GM12872 (cell line): Measurements from ENCODE around the gene VPS13C.

Experiments used
- TF ChIP-seq, protein P1 (sequence below): IDR thresholded peaks from 3 replicates; pipeline ENCODE4 v1.5.1; 2011; ENCODE audit warnings: low read depth, mild to moderate bottlenecking, low read length, moderate library complexity; ENCODE audit not compliant: insufficient read depth

Gene VPS13C

DNA sequence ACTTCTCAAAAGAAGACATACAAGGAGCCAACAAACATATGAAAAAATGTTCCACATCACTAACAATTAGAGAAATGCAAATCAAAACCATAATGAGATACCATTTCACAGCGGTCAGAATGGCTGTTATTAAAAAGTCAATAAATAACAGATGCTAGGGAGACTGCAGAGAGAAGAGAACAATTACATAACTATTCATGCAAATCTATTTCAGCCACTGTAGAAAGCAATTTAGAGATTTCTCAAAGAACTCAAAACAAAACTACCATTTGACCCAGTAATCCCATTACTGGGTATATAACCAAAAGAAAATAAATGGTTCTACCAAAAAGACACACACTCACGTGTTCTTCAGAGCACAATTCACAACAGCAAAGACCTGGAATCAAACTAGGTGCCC is 116.3 kb downstream of the VPS13C start:
- TF ChIP-seq, protein P1, sequence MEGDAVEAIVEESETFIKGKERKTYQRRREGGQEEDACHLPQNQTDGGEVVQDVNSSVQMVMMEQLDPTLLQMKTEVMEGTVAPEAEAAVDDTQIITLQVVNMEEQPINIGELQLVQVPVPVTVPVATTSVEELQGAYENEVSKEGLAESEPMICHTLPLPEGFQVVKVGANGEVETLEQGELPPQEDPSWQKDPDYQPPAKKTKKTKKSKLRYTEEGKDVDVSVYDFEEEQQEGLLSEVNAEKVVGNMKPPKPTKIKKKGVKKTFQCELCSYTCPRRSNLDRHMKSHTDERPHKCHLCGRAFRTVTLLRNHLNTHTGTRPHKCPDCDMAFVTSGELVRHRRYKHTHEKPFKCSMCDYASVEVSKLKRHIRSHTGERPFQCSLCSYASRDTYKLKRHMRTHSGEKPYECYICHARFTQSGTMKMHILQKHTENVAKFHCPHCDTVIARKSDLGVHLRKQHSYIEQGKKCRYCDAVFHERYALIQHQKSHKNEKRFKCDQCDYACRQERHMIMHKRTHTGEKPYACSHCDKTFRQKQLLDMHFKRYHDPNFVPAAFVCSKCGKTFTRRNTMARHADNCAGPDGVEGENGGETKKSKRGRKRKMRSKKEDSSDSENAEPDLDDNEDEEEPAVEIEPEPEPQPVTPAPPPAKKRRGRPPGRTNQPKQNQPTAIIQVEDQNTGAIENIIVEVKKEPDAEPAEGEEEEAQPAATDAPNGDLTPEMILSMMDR = no peak

- TF ChIP-seq, protein P1 = no peak
Measured at GRCh38 chr15:61938249-61938648, 122.0 kb downstream of the VPS13C start.

DNA sequence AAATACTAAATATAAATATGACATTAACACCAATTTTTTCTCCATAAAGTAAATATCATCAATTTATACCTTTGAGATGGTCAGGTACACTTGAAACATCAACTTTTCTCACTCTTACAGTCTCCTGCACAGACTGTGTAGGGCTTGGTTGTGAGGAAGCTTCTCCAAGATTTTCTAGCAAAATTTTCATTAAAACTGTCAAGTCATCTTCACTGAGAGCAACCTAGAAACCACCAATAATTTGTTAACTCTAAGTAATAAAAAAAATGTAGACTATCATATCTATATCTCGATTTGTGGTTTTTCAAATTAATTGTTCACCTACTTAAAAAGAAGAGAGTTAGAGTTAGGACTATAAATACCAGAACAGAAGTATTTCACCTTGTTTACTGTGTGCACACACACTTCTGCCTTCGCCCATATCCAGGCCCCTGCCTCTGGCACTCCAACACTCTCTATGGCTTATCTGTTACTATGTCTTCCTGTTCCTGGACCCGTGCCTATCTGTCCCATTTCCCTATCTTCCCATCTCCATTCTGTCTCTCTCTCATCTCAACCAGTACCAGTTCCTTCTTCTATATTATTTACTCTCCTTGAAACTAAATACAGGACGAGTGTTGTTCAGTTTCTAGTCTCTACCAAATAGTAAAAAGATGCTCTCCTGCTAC is 123.6 kb downstream of the VPS13C start:
- TF ChIP-seq, protein P1 = no peak

DNA sequence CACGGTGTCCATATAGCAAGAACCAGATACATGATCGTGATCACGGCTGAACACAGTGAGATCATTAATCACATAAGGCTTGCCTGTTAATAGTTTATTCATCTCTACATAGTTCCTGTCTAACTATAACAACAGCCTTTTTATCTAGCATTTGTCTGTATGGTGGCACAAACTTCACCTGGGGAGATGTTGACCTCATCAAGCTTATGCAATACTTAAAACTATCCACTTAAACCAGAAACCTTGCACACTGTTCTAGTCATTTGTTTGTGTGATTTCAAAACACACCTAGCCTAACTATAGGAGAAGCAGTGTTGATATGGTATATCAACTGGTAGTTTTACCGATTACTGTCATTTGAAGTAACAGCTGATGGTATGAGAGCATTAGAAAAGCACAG is 124.8 kb downstream of the VPS13C start:
- TF ChIP-seq, protein P1 = no peak

DNA sequence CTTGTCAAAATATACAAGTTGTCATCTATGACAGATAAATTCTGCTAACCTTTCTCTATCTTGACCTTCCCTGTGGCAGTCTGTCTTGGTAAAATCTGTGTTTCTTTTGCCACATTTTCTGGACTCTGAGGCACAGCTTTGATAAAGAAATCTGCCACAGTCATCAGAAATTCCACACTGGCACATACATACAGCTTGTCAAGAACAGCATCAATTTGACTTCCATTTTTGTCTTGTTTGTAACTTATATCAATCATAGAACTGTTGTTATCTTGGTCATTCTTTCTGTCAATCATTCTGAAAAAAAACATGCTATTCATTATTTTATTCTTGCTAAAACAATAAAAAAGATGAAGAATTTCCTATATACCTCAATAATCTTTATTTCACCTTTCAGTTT is 130.8 kb downstream of the VPS13C start:
- TF ChIP-seq, protein P1 = no peak

DNA sequence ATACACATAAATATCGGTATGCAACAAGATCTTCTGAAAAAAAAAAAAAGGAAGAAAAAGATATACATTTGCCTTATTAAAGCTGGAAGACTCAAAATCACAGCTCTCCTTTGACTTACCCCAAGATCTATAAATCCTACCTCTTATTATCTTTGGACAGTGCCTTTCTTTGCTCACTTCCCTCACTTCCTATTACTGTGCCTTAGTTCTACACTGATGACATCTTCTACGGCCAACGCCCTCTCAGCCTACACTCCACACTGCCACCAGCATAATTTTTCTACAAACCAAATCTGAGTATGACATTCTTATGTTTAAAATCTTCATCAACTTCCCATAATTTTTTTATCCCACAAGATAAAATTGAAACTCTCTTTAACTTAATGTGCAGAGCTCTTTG is 137.1 kb downstream of the VPS13C start:
- TF ChIP-seq, protein P1 = no peak

DNA sequence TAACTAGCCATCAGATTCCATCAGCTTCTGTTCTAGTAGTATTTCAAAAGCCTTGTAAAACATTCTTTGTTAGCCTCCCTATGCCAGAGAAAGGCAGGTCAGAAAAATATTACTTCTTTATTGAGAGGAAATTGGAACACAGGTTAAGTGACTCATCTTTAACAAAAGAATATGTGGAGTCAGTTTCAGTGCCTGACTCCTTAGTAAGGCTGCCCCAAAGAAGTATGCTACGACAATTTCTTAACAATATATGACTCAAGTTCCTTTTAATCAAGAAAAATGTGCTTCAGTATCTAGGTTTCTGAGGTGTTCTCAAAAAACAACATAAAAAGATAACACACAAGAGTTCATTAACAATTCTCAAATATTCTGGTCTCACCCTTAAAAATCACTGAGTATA is 139.2 kb downstream of the VPS13C start:
- TF ChIP-seq, protein P1 = no peak
